Epithelial cell of esophagus (primary cell): Measurements from ENCODE around the gene CNTNAP3.
"Not testable (repeated sequence)": the region's sequence is repeated elsewhere in the genome, so short reads cannot be mapped to it uniquely, and the experiment has no call there.

Source experiments
- DNase-seq: peaks from one replicate; pipeline ENCODE4 v3.0.0; 2010; ENCODE audit warnings: low read depth
- H3K4me3 ChIP-seq: 2 replicates; pipeline ENCODE4 v1.5.1; 2011; ENCODE audit warnings: mild to moderate bottlenecking, low read length, control low read depth

CNTNAP3 gene

DNA sequence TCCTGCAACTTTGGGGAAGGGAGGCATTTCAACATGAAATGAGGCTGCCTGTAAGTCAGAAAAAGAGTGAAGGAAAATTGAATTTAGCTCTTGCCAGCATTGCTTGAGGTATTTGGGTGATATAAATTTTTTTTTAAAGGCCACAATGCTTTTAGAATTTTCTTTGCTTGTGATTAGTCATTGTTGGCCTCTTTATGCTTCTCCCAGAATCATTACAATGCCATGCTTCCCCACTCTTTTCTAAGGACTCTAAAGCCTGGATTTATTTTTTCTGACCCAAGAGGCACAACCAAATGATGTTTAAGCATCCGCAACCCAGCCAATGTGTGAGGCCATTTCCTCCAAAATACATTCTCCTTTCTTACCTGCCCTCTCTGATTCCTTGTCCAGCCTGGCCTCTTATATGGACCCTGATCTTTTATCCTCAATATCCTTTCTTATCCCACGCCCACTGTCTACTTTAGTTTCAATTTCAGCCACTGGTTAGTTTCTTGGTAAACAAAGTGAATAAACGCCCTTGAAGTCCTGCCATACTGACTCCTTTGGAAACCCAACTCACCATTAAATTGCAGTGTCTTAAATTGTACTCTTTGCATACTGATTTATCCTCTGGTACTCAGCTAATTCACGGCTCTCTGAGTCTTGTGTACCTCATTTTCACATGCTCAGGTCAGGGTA, 261.9 kb downstream of the CNTNAP3 start:
- H3K4me3 ChIP-seq, DNase-seq: not testable (repeated sequence)
